ENCODE data around the gene TNIK.

- TF ChIP-seq REST (IDR thresholded peaks at IDR 0.05; ENCODE audit: borderline replicate concordance) = no peak
- TF ChIP-seq EZH2 (IDR thresholded peaks at IDR 0.05; ENCODE audit: borderline replicate concordance, insufficient read depth, low read length, poor library complexity, severe bottlenecking) = no peak
- no peak for TF ChIP-seq CTCF (IDR thresholded peaks at IDR 0.05; ENCODE audit: poor library complexity, severe bottlenecking)
- no peak for TF ChIP-seq RAD21 (conservative IDR thresholded peaks at IDR 0.05)
- TF ChIP-seq MXI1 (conservative IDR thresholded peaks at IDR 0.05; ENCODE audit: poor library complexity, severe bottlenecking) = no peak
These were observed 193.1 kb downstream of the TNIK start for GRCh38 chr3:171267104-171267503.
